ENCODE data around the gene DIAPH2. TPM values are rescaled to one million over a fixed set of nuclear protein-coding genes. Genes with fewer than 3 reads are reported as not detected.

DIAPH2 gene
- total and polyA plus RNA-seq, 2 donors (not counting 1 experiment from before 2014, with no cell fraction given), result 4.2 to 32.4 TPM

- ChIA-PET POLR2A (no interaction called here), CTCF (no interaction called here)
- Histone ChIP-seq H2AFZ (ENCODE audit: insufficient read depth, low read depth, low read length, poor library complexity, severe bottlenecking) (no peak overlapping the region), H3K4me1 (ENCODE audit: control insufficient read depth in 2 of 2, insufficient read depth in 2 of 2, low read length in 2 of 2) (no peaks in the 10 kb centered on the region), H3K9me3 (ENCODE audit: control extremely low read depth in 1 of 3, control insufficient read depth in 2 of 3, insufficient read depth in 1 of 3, low read length in 2 of 3) (no peaks in the 10 kb centered on the region), H3K27ac (ENCODE audit: low read length in 2 of 2) (no peak overlapping the region), H3K27me3 (replicated peaks in 1 of 4; ENCODE audit: control extremely low read depth in 1 of 4, control insufficient read depth in 3 of 4, insufficient read depth in 4 of 4, low read length in 3 of 4) (no peaks in the 10 kb centered on the region), H3K4me2 (replicated peaks; ENCODE audit: low read depth, low read length, poor library complexity, severe bottlenecking) (no peak overlapping the region), H3K79me2 (ENCODE audit: control insufficient read depth, insufficient read depth, low read length) (no peaks in the 10 kb centered on the region), H3K9ac (ENCODE audit: low read length) (no peak overlapping the region), H3K4me3 (ENCODE audit: control extremely low read depth in 1 of 5, extremely low read depth in 1 of 5, insufficient read depth in 1 of 5, low read depth in 2 of 5, low read length in 4 of 5) (no peak overlapping the region), H3K36me3 (replicated peaks in 1 of 2; ENCODE audit: control extremely low read depth in 1 of 2, control insufficient read depth in 1 of 2, extremely low read depth in 1 of 2, insufficient read depth in 2 of 2, low read length in 1 of 2) (no peaks in the 10 kb centered on the region), H4K20me1 (ENCODE audit: control insufficient read depth, insufficient read depth, low read length, poor library complexity, severe bottlenecking) (no peaks in the 10 kb centered on the region)
- peaks cover 1% of the 10 kb centered on the region for H3K4me1 Mint-ChIP-seq
- intact Hi-C loops (cut with micrococcal nuclease), result no loop called here
- no CpG with 5 or more reads among the region's 4 CpGs for WGBS (ENCODE audit: insufficient coverage)
- no peak overlapping the region for H3K27ac Mint-ChIP-seq
- H3K27me3 Mint-ChIP-seq, result no peaks in the 10 kb centered on the region
- no peak for DNase-seq
- H3K9me3 Mint-ChIP-seq (ENCODE audit: insufficient read depth), result no peaks in the 10 kb centered on the region
- H3K4me3 Mint-ChIP-seq, result no peak overlapping the region
- ATAC-seq (ENCODE audit: low read depth), result no peak
- TF ChIP-seq CTCF (IDR thresholded peaks at IDR 0.05) (no peak), EZH2 (IDR thresholded peaks at IDR 0.05; ENCODE audit: borderline replicate concordance, insufficient read depth, low read depth, low read length, poor library complexity, severe bottlenecking) (no peak)
Observed at GRCh38 chrX:97267396-97268181, 582.9 kb downstream of the DIAPH2 start.

- no peak overlapping the region for H3K4me3 ChIP-seq (ENCODE audit: control extremely low read depth in 1 of 5, extremely low read depth in 1 of 5, insufficient read depth in 1 of 5, low read depth in 2 of 5, low read length in 4 of 5)
- intact Hi-C loops (cut with micrococcal nuclease), result no loop called here
- H3K9me3 ChIP-seq (ENCODE audit: control extremely low read depth in 1 of 3, control insufficient read depth in 2 of 3, insufficient read depth in 1 of 3, low read length in 2 of 3), result no peaks in the 10 kb centered on the region
- ATAC-seq (ENCODE audit: low read depth) (no peak), DNase-seq (no peak)
- Mint-ChIP-seq H3K27me3 (no peaks in the 10 kb centered on the region), H3K4me1 (peaks cover 1% of the 10 kb centered on the region), H3K9me3 (ENCODE audit: insufficient read depth) (no peaks in the 10 kb centered on the region), H3K27ac (no peak overlapping the region), H3K4me3 (no peak overlapping the region)
- no peak overlapping the region for H3K9ac ChIP-seq (ENCODE audit: low read length)
- H3K36me3 ChIP-seq (replicated peaks in 1 of 2; ENCODE audit: control extremely low read depth in 1 of 2, control insufficient read depth in 1 of 2, extremely low read depth in 1 of 2, insufficient read depth in 2 of 2, low read length in 1 of 2), result no peaks in the 10 kb centered on the region
- no CpG with 5 or more reads among the region's 2 CpGs for WGBS (ENCODE audit: insufficient coverage)
- no peaks in the 10 kb centered on the region for H3K27me3 ChIP-seq (replicated peaks in 1 of 4; ENCODE audit: control extremely low read depth in 1 of 4, control insufficient read depth in 3 of 4, insufficient read depth in 4 of 4, low read length in 3 of 4)
- POLR2A ChIA-PET, result no interaction called here
- H4K20me1 ChIP-seq (ENCODE audit: control insufficient read depth, insufficient read depth, low read length, poor library complexity, severe bottlenecking), result no peaks in the 10 kb centered on the region
- CTCF ChIA-PET, result no interaction called here
- H3K27ac ChIP-seq (ENCODE audit: low read length in 2 of 2), result no peak overlapping the region
- H3K4me2 ChIP-seq (replicated peaks; ENCODE audit: low read depth, low read length, poor library complexity, severe bottlenecking), result no peak overlapping the region
- no peaks in the 10 kb centered on the region for H3K4me1 ChIP-seq (ENCODE audit: control insufficient read depth in 2 of 2, insufficient read depth in 2 of 2, low read length in 2 of 2)
- H2AFZ ChIP-seq (ENCODE audit: insufficient read depth, low read depth, low read length, poor library complexity, severe bottlenecking), result no peak overlapping the region
- H3K79me2 ChIP-seq (ENCODE audit: control insufficient read depth, insufficient read depth, low read length), result no peaks in the 10 kb centered on the region
- no peak for TF ChIP-seq EZH2 (IDR thresholded peaks at IDR 0.05; ENCODE audit: borderline replicate concordance, insufficient read depth, low read depth, low read length, poor library complexity, severe bottlenecking)
- no peak for TF ChIP-seq CTCF (IDR thresholded peaks at IDR 0.05)
Observed at GRCh38 chrX:97268182-97268680, 583.6 kb downstream of the DIAPH2 start.

All from B cell (primary cell).